COLO668 (cell line): ENCODE results near the gene ANKLE1.

Experiments used
- DNase-seq: peaks from one replicate; lab custom pipeline; 2025; ENCODE audit not compliant: unreplicated experiment; lab: John Stamatoyannopoulos, UW

Gene ANKLE1

GRCh38 chr19:17281391-17282304, at the start of gene ANKLE1:
Gene ANKLE1 (plus strand): TSS chr19:17281901. CDS start chr19:17281921, 20 bp downstream.
- DNase-seq, result peak; percentile 29

DNA sequence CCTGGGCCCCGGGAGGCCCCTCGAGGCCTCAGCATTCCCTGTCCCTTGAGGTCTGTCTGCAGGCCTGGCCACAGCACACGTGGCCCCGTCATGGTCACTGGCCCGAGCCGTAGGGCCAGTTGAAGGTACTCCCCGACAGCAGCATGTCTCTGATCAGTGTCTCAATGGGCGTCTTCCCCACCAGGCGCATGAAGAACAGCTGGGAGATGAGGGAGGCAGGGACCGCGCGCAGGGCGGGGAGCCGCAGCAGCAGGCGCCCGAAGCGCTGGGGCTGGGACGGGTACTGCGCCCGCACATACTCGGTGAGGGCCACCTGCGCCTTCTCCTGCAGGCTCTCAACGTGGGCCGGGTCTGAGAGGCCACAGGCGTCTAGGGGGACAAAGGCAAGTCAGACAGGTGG, 49.4 kb upstream of the ANKLE1 start:
- no peak for DNase-seq

GRCh38 chr19:17234911-17235299, 46.8 kb upstream of the ANKLE1 start:
- peak; percentile 74 for DNase-seq

DNA sequence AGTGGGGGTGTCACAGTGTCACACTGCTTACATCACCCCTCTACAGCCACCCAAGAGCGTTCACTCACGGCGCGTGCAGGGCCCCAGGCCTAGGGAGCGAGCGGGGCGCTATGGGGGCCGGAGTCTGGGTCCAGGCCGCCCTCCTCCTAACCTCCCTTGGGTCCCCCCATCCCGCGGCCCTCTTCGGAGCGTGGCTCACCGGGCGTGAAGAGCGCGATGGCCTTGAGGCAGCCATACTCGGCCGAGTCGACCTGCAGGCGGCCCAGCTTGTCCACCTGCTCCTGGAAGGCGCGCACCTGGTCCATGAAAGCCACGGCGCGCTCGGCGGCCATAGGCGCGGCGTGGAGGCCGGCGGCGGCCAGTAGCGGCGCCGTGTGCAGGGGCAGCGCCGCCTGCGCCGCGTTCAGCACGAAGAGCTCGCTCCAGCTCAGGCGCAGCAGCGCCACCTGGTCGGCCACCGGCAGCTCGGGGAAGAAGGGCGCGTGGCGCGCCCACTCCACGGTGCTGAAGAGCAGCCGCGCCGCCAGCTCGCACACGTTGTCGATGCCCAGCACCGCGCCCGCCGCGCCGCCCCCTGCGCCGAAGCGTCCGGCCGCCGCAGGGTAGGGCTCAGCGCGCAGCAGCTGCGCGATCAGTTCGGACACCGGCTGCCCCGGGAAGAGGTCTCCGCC, 46.3 kb upstream of the ANKLE1 start:
- DNase-seq, result peak; percentile 85

DNA sequence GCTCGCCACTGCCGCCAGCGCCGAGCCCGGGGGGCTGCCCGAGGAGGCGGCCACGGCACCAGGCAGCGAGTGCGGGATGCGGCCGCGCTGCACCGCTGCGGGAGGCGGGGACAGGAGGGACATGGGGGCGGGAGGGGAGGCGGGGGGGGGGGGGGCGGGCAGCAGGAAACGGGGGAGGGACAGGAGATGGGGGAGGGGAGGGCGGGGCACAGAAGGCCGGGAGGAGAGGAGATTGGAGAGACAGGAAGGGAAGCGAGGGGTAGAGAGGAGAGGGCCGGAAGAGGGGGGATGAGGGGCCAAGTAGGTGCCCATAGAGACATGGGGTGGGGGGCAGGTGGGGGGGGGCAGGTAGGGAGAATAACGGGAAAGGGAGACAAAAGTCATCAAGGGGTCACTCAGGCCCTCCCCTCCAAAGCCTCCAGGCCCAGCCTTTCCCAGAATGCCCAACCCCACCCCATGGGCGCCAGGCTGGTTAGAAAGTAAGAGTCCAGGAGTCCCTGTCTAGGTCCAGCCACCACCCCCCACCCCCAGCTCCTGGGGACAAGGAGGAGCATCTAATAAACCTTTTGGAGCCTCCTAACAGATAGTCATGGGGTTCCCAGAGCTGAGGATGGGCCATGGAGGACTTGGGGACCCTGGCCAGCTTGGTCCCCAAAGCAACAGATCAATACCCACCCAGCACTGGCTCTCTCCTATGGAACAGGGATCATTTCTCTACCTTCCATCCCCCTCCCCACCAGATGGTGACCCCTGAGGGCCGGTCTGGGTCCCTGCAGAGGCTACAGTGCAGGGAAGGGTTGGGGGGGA, 45.5 kb upstream of the ANKLE1 start:
- peak; percentile 79 for DNase-seq

GRCh38 chr19:17236811-17237543, 44.7 kb upstream of the ANKLE1 start:
- no peak for DNase-seq

GRCh38 chr19:17237747-17238706, 43.7 kb upstream of the ANKLE1 start:
- DNase-seq, result no peak

GRCh38 chr19:17240062-17240752, 41.5 kb upstream of the ANKLE1 start:
- no peak for DNase-seq

GRCh38 chr19:17240826-17241399, 40.8 kb upstream of the ANKLE1 start:
- no peak for DNase-seq

DNA sequence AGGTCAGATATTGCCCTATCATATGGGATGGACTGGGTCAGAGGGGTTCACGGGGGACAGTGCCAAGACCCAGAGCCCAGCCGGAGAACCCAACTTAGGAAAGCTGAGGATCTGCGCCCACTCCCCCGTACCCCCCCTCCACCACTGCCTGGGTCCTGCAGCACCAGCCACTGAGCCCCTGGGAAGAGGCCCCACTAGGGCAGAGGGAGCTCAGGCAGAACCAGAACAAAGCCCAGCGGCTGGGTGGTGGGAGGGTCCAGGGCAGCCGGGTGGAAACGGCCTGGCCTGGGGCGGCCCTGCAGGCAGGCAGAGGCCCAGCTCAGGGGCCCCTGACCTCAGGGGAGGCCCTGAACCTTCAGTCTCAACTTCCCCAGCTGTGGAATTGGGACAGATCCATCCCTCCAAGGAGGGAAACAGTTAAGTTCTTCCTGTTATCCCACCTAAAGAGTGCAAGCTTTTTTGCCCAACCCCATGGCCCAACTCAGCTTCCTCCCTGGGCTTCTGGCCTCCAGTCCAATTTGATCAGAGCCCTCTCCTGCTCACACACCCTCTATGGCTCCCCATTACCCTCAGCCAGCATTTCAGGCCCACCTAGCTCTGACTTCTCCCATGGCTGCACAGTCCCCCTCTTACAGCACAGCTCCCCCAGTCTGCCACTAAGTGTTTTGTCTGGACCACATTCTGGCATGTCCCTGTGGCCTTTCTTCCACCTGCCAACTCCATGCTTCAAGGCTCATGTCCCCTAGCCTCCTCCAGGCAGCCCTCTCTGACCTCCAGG, 39.1 kb upstream of the ANKLE1 start:
- no peak for DNase-seq

- DNase-seq, result no peak
Measured at GRCh38 chr19:17243211-17243829, 38.4 kb upstream of the ANKLE1 start.

- DNase-seq, result peak; percentile 66
Measured at GRCh38 chr19:17243830-17244617, 37.7 kb upstream of the ANKLE1 start.

- peak; percentile 63 for DNase-seq
Measured at GRCh38 chr19:17244618-17245534, 36.8 kb upstream of the ANKLE1 start.

DNA sequence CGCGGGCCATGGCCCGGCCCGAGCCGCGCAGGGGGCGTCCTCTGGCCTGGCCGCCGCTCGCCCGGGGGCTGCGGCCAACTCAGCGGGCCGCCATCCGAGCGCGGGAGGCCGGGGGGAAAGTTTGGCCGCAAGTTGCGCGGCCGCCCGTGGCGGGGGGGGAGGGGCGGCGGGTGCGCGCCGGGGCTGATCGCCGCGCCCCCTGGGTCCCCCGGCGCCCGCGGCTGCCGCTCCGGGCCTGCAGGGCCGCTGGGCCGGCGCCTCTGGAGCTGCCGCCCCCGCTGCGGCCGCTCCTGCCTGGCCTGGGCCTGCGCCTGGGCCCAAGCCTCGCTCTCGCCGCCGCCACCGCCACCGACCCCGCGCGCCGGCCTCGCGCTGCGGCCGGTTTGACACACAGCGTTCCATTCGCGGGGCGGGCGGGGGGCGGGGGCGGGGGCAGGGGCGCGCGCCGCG, 36.1 kb upstream of the ANKLE1 start, which contains the start of gene NR2F6:
NR2F6 (minus strand) TSS at position 385 of the 450 bp plus-strand sequence. CDS start 699 bp downstream, outside the sequence.
- no peak for DNase-seq

GRCh38 chr19:17246681-17247425, 34.8 kb upstream of the ANKLE1 start:
- peak; percentile 79 for DNase-seq
